Body of pancreas (tissue), 4 donors: Measurements from ENCODE around the gene KMT5C. TPM values are rescaled to one million over a fixed set of nuclear protein-coding genes. Genes with fewer than 3 reads are reported as not detected.

Source experiments
- ATAC-seq: fragments of 150-250 bp; one replicate; pipeline ENCODE4 v1.9.1; 2016
- DNase-seq, 4 donors: peaks; one replicate each; pipeline ENCODE4 v3.0.0-alpha.2; 2019
- H3K27ac ChIP-seq, 4 donors: fragments of 200-600 bp; sonication (generic); 1 replicate in 3 of 4; 2 replicates in 1 of 4; pipeline versions ENCODE4 v1.5.1 to v1.6.1; 2016 to 2019; ENCODE audit warnings: mild to moderate bottlenecking in 1 of 4, mixed read lengths in 1 of 4, moderate library complexity in 1 of 4
- H3K27me3 ChIP-seq, 2 donors: fragments of 200-600 bp; sonication (generic); one replicate each; pipeline ENCODE4 v1.6.0; 2016; ENCODE audit warnings: mild to moderate bottlenecking in 1 of 2
- H3K36me3 ChIP-seq, 2 donors: fragments of 200-600 bp; sonication (generic); replicated peaks in 1 of 2; 2 replicates each; pipeline ENCODE4 v1.5.1; 2016; ENCODE audit warnings: low read depth in 2 of 2; ENCODE audit not compliant: insufficient read depth in 1 of 2
- H3K4me1 ChIP-seq: fragments of 200-600 bp; sonication (generic); one replicate; pipeline ENCODE4 v1.6.0; 2016
- H3K4me3 ChIP-seq, 2 donors: fragments of 200-600 bp; sonication (generic); 1 replicate in 1 of 2; 2 replicates in 1 of 2; pipeline ENCODE4 v1.5.1; 2016 to 2019
- H3K9me3 ChIP-seq, 3 donors: fragments of 200-600 bp; sonication (generic); 1 replicate in 2 of 3; 2 replicates in 1 of 3; pipeline ENCODE4 v1.5.1; 2016
- POLR2A ChIP-seq, 3 donors: fragments of 450-650 bp; IDR thresholded peaks; one replicate each; pipeline ENCODE4 v1.6.1; 2016; ENCODE audit warnings: antibody characterized with exemption in 3 of 3, mild to moderate bottlenecking in 2 of 3
- WGBS, 2 donors: methylation state at CpG; one replicate each; pipeline ENCODE4 v1.1.5; 2017; 5-methylcytosine and 5-hydroxymethylcytosine counted together
- intact Hi-C: fragments of 100-400 bp; cut with DNase I; formaldehyde crosslinking; loops from one replicate; pipeline ENCODE4 v1.15.1; 2023
- total RNA-seq, 2 donors: library from RNA; depleted of rRNA; stranded (reverse); fragments of >200 nt; gene quantifications; one replicate each; pipeline ENCODE4 v1.1.0, GENCODE V29; 2016
- TF ChIP-seq, protein P1 (sequence below), 7 experiments: fragments of 450-650 bp in 4 of 7; fragments of 200-600 bp in 3 of 7; sonication (generic) in 3 of 7; IDR thresholded peaks; one replicate each; pipeline ENCODE4 v1.5.1; 2016 to 2019; ENCODE audit warnings: antibody characterized with exemption in 7 of 7

Gene KMT5C
- total RNA-seq, 2 donors from 2014 or later = 14.8 to 17.6 TPM

DNA sequence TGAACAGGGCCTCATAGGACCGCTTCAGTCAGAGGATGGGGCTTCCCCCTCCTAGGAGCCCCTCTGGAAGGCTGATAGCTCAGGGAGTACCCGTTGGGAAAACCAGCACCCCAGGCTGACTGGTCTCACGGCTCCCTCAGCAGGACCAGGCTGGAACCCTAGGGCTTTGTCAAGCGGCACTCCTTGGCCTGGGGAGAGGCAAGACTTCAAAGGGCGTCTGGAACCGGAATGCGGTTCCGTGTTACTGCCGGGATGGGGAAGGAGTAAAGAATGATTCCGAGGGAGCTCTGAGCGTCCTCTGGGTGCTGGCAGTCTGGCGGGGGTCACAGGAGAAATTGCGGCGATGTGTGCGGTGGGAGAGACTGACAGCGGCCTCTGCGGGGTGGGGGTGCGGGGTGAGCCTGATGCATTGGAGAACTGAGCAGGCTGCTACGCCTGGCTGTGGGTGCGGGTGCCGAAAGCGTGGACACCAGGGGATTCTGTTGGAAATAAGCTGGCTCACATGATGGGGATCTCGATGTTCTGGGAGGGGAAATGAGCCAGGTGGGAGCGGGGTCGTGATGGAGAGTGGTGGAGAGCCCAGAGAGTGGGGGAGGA, 13.0 kb downstream of the KMT5C start:
- Histone ChIP-seq H3K4me1 (peaks cover 20% of the 10 kb centered on the region), H3K9me3 (no peaks in the 10 kb centered on the region), H3K36me3 (no peaks in the 10 kb centered on the region), H3K4me3 (no peak overlapping the region), H3K27ac (no peak overlapping the region), H3K27me3 (peaks cover 0 to 20% of the 10 kb centered on the region in 2 donors)
- TF ChIP-seq, protein P1, sequence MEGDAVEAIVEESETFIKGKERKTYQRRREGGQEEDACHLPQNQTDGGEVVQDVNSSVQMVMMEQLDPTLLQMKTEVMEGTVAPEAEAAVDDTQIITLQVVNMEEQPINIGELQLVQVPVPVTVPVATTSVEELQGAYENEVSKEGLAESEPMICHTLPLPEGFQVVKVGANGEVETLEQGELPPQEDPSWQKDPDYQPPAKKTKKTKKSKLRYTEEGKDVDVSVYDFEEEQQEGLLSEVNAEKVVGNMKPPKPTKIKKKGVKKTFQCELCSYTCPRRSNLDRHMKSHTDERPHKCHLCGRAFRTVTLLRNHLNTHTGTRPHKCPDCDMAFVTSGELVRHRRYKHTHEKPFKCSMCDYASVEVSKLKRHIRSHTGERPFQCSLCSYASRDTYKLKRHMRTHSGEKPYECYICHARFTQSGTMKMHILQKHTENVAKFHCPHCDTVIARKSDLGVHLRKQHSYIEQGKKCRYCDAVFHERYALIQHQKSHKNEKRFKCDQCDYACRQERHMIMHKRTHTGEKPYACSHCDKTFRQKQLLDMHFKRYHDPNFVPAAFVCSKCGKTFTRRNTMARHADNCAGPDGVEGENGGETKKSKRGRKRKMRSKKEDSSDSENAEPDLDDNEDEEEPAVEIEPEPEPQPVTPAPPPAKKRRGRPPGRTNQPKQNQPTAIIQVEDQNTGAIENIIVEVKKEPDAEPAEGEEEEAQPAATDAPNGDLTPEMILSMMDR (IDR thresholded peaks at IDR 0.05) = no peak
- no peak for TF ChIP-seq POLR2A (IDR thresholded peaks at IDR 0.05)
- DNase-seq (no peak), ATAC-seq (no peak)
- 47 to 65% methylated on average over 16 to 25 of the region's 25 CpGs for WGBS, 2 donors
- intact Hi-C loops = no loop called here

- Histone ChIP-seq H3K27ac (no peak overlapping the region), H3K27me3 (peaks cover 0 to 20% of the 10 kb centered on the region in 2 donors), H3K4me3 (peak overlapping the region in 1 of 2 donors; percentile 5), H3K4me1 (peaks cover 20% of the 10 kb centered on the region), H3K36me3 (no peaks in the 10 kb centered on the region), H3K9me3 (no peaks in the 10 kb centered on the region)
- intact Hi-C loops = no loop called here
- 1 to 8% methylated on average over 15 to 24 of the region's 24 CpGs for WGBS, 2 donors
- TF ChIP-seq, protein P1 (IDR thresholded peaks at IDR 0.05) = no peak
- no peak for TF ChIP-seq POLR2A (IDR thresholded peaks at IDR 0.05)
- no peak for DNase-seq
- ATAC-seq = no peak
These were observed 13.7 kb downstream of the KMT5C start for GRCh38 chr19:55353356-55353802.

DNA sequence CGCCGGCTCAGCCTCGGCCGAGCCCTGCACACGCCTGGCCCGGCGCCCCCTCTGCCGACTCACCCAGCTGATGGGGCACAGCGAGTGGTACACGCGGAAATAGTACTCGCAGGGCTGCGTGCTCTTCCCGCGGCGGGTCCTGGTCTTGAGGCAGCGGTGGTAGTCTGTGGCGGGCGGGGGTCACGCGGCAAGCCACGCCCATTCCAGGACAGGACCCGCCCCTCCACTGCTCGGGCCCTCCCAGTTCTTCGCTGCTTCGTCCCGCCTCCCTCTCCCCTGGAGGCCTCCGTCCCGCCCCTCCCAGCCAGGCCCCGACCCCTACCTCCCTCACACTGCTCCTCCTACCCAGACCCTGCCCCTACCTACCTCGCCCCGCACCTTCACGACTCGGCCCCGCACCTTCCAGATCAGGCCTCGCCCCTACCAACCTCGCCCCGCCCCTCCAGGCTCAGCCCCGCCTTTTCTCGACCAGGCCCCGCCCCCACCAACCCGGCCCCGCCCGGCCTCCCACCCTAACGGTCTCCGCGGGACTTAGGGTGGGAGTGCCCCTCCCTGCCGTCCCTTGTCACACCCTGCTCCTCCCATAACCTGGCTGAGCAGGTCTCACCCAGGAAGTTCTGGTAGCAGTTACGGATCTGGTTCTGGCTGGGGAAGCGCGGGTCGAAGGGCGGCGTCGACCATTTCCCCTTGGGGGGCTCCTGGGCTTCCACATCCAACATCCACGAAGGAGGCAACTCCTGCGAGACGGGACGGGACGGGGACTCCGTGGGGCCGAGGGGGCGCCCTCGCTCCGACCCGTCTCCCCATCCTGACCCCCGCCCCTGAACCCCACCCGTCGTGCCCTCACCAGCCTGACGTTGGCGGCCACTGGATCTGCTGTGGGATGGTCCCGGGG, 14.4 kb downstream of the KMT5C start:
- TF ChIP-seq POLR2A (IDR thresholded peaks at IDR 0.05) = no peak
- TF ChIP-seq, protein P1 (IDR thresholded peaks at IDR 0.05) = no peak
- intact Hi-C loops = no loop called here
- H3K27ac ChIP-seq = no peak overlapping the region
- H3K4me3 ChIP-seq = peak overlapping the region in 1 of 2 donors; percentile 5
- peaks cover 0 to 20% of the 10 kb centered on the region in 2 donors for H3K27me3 ChIP-seq
- no peaks in the 10 kb centered on the region for H3K9me3 ChIP-seq
- H3K4me1 ChIP-seq = peaks cover 20% of the 10 kb centered on the region
- 2 to 3% methylated on average over 16 to 52 of the region's 72 CpGs for WGBS, 2 donors
- H3K36me3 ChIP-seq = no peaks in the 10 kb centered on the region
- DNase-seq (peak; percentile 67 to 75 (median 70)), ATAC-seq (peak; percentile 83)

DNA sequence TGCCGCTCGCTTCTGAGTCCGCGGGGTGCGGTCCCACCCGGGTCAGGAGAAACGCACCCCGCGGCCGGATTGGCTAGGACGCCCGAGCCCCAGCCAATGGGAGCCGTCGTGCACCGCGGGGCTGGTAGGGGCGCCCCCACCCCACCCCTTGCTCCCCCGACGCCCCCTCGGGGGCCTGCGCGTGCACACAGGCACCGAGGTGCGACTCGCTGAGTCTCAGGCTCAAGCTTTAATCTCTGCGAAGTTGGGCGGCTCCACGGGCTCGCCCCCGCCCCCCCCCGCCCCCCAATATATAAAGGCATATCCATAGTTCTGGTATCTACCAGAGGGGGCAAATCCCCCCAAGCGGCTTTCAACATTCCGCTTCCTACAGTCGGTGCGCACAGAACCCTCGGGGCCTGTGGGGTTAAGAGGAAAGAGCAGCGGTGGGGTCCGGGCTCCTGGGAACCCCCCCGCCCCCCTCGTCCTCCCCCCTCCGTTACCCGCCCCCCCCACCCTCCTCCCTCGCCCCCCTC, 15.1 kb downstream of the KMT5C start, which contains the start of gene COX6B2:
Gene COX6B2, minus strand, starts transcription at position 22 of the 515 bp plus-strand sequence. CDS start 198 bp downstream, outside the sequence.
- peaks cover 0 to 20% of the 10 kb centered on the region in 2 donors for H3K27me3 ChIP-seq
- no peak within 1 kb of the TSS for H3K27ac ChIP-seq
- peak within 1 kb of the TSS in 1 of 2 donors; percentile 5 for H3K4me3 ChIP-seq
- no peak for TF ChIP-seq POLR2A (IDR thresholded peaks at IDR 0.05)
- TF ChIP-seq, protein P1 (IDR thresholded peaks at IDR 0.05) = no peak
- intact Hi-C loops = no loop called here
- DNase-seq (no peak), ATAC-seq (no peak)
- peaks cover 20% of the 10 kb centered on the region for H3K4me1 ChIP-seq
- H3K9me3 ChIP-seq = no peaks in the 10 kb centered on the region
- 4% methylated on average over 41 of the region's 43 CpGs; no CpG with 5 or more reads in 1 of the 2 donors for WGBS, 2 donors
- no peaks in the 10 kb centered on the region for H3K36me3 ChIP-seq
